Neural cell (in vitro differentiated cells): ENCODE data around the gene COBL.

Experiments used
- CTCF ChIP-seq: fragments of 450-650 bp; IDR thresholded peaks from 2 replicates; pipeline ENCODE4 v1.5.1; 2014; ENCODE audit warnings: antibody characterized with exemption, mild to moderate bottlenecking, moderate library complexity; ENCODE audit not compliant: poor library complexity, severe bottlenecking
- EP300 ChIP-seq: fragments of 450-650 bp; conservative IDR thresholded peaks from 2 replicates; pipeline ENCODE4 v1.6.1; 2014; ENCODE audit warnings: antibody characterized with exemption, mild to moderate bottlenecking, moderate library complexity; ENCODE audit not compliant: poor library complexity, severe bottlenecking
- EZH2 ChIP-seq: fragments of 200-600, 300-800 bp; shearing (Covaris generic), sonication (generic); IDR thresholded peaks from 2 replicates; pipeline ENCODE4 v1.6.1; 2014; ENCODE audit warnings: antibody characterized with exemption, low read length, borderline replicate concordance, mild to moderate bottlenecking; ENCODE audit not compliant: insufficient read depth, poor library complexity, severe bottlenecking
- MXI1 ChIP-seq: fragments of 450-650 bp; conservative IDR thresholded peaks from 2 replicates; pipeline ENCODE4 v1.6.1; 2014; ENCODE audit warnings: antibody characterized with exemption, mild to moderate bottlenecking; ENCODE audit not compliant: poor library complexity, severe bottlenecking
- POLR2AphosphoS5 ChIP-seq: IDR thresholded peaks from 2 replicates; pipeline ENCODE4 v1.6.1; 2012
- RAD21 ChIP-seq: fragments of 450-650 bp; conservative IDR thresholded peaks from 2 replicates; pipeline ENCODE4 v1.6.1; 2014; ENCODE audit warnings: antibody characterized with exemption, mild to moderate bottlenecking, moderate library complexity
- REST ChIP-seq: IDR thresholded peaks from 2 replicates; pipeline ENCODE4 v1.6.1; 2012; ENCODE audit warnings: borderline replicate concordance
- SMC3 ChIP-seq: fragments of 450-650 bp; conservative IDR thresholded peaks from 2 replicates; pipeline ENCODE4 v1.6.1; 2014; ENCODE audit warnings: antibody characterized with exemption, mild to moderate bottlenecking, moderate library complexity; ENCODE audit not compliant: poor library complexity

- TF ChIP-seq CTCF, result no peak
- no peak for TF ChIP-seq MXI1
- no peak for TF ChIP-seq EP300
- TF ChIP-seq POLR2AphosphoS5, result no peak
- TF ChIP-seq RAD21, result no peak
- no peak for TF ChIP-seq SMC3
- no peak for TF ChIP-seq REST
- TF ChIP-seq EZH2, result no peak
Observed at GRCh38 chr7:51148216-51148615, 168.4 kb downstream of the COBL start.
